HepG2 (cell line): ENCODE data around the gene HNRNPC. TPM values are rescaled to one million over a fixed set of nuclear protein-coding genes. Genes with fewer than 3 reads are reported as not detected.

Experiments used
- BATF2 ChIP-seq: sonication (generic); formaldehyde crosslinking; IDR thresholded peaks from 2 replicates; pipeline ENCODE4 v1.8.0; 2022; ENCODE audit warnings: mild to moderate bottlenecking, missing genetic modification reagents, moderate library complexity
- CTCF ChIP-seq: sonication (generic); formaldehyde crosslinking; IDR thresholded peaks from 2 replicates; pipeline ENCODE4 v1.5.0; 2020; ENCODE audit warnings: mild to moderate bottlenecking, missing genetic modification reagents, moderate library complexity
- DMAP1 ChIP-seq: IDR thresholded peaks from 2 replicates; pipeline ENCODE4 v1.6.1; 2016
- KDM5B ChIP-seq: sonication (generic); formaldehyde crosslinking; IDR thresholded peaks from 2 replicates; pipeline ENCODE4 v1.4.0; 2020; ENCODE audit warnings: missing genetic modification reagents, mild to moderate bottlenecking, borderline replicate concordance
- PITX1 ChIP-seq: sonication (generic); formaldehyde crosslinking; IDR thresholded peaks from 2 replicates; pipeline ENCODE4 v1.5.1; 2020; ENCODE audit warnings: mild to moderate bottlenecking, missing genetic modification reagents
- TAF1 ChIP-seq: sonication (generic); formaldehyde crosslinking; IDR thresholded peaks from 2 replicates; pipeline ENCODE4 v1.4.0; 2020; ENCODE audit warnings: missing genetic modification reagents
- ZNF136 ChIP-seq: sonication (generic); formaldehyde crosslinking; IDR thresholded peaks from 2 replicates; pipeline ENCODE4 v1.8.1; 2022; ENCODE audit warnings: low read depth, mild to moderate bottlenecking, moderate library complexity, missing genetic modification reagents
- ZNF235 ChIP-seq: sonication (generic); formaldehyde crosslinking; IDR thresholded peaks from 2 replicates; pipeline ENCODE4 v1.8.1; 2023; ENCODE audit warnings: mild to moderate bottlenecking, missing genetic modification reagents, borderline replicate concordance
- ZNF552 ChIP-seq: sonication (generic); formaldehyde crosslinking; IDR thresholded peaks from 2 replicates; pipeline ENCODE4 v1.9.0; 2022; ENCODE audit warnings: missing genetic modification reagents, mild to moderate bottlenecking, borderline replicate concordance
- ZNF772 ChIP-seq: sonication (generic); formaldehyde crosslinking; IDR thresholded peaks from 2 replicates; pipeline ENCODE4 v1.5.0; 2020; ENCODE audit warnings: mild to moderate bottlenecking, missing genetic modification reagents
- ZSCAN21 ChIP-seq: sonication (generic); formaldehyde crosslinking; IDR thresholded peaks from 2 replicates; pipeline ENCODE4 v1.8.0; 2022; ENCODE audit warnings: mild to moderate bottlenecking, missing genetic modification reagents, moderate library complexity, borderline replicate concordance
- polyA plus RNA-seq, 8 experiments: library from polyadenylated mRNA; depleted of rRNA in 3 of 8; stranded (reverse) in 7 of 8; unstranded in 1 of 8; fragments of >200 nt; fragmentation: Illumina TruSeq in 4 of 8; extraction: Trizol in 4 of 8; gene quantifications; 2 replicates each; pipeline versions ENCODE4 v1.2.1 to v1.2.3, GENCODE V29; 2011 to 2016; ENCODE audit warnings: low read depth in 4 of 8, missing spikeins in 1 of 8, mixed read lengths in 1 of 8; ENCODE audit not compliant: insufficient read depth in 1 of 8
- total RNA-seq, 5 experiments: library from RNA; depleted of rRNA; stranded (reverse); fragments of >200 nt; fragmentation: Illumina TruSeq; extraction: Trizol; gene quantifications; 2 replicates each; pipeline ENCODE4 v1.2.3, GENCODE V29; 2016; ENCODE audit warnings: low read depth in 1 of 5

Gene HNRNPC
- total and polyA plus RNA-seq, 2 of the 13 experiments (the other 11 are each of a cell fraction or from before 2014, with no cell fraction given), result 628 to 1,099 TPM

- 0 out of 2 replicates have a peak, but pooled peaks have one; percentile 9 for TF ChIP-seq ZNF552 (CRISPR knock-in tag)
- TF ChIP-seq KDM5B (CRISPR knock-in tag), result 0 out of 2 replicates have a peak, but pooled peaks have one; percentile 80
- TF ChIP-seq ZSCAN21, result 0 out of 2 replicates have a peak, but pooled peaks have one; percentile 23
- no peak for TF ChIP-seq DMAP1 (CRISPR knock-in tag)
- no peak for TF ChIP-seq ZNF136 (CRISPR knock-in tag)
- 0 out of 2 replicates have a peak, but pooled peaks have one; percentile 9 for TF ChIP-seq CTCF (CRISPR knock-in tag)
- TF ChIP-seq TAF1 (CRISPR knock-in tag), result peak; percentile 3; the same call in 1 of the 2 replicates
- peak; percentile 34; the same call in 1 of the 2 replicates for TF ChIP-seq PITX1 (CRISPR knock-in tag)
- TF ChIP-seq ZNF772 (CRISPR knock-in tag), result 0 out of 2 replicates have a peak, but pooled peaks have one; percentile 32
- no peak for TF ChIP-seq BATF2 (CRISPR knock-in tag)
- no peak for TF ChIP-seq ZNF235 (CRISPR knock-in tag)
These were observed 76.8 kb downstream of the HNRNPC start (continued) for GRCh38 chr14:21192447-21192822.
